Activated naive CD8-positive, alpha-beta T cell treated with anti-CD3 and anti-CD28 coated beads, Interleukin-2, amount 10 ng/mL, durations not matched to agents 7 days and 5 days (primary cell): Measurements from ENCODE around the gene NFIB. TPM values are rescaled to one million over a fixed set of nuclear protein-coding genes. Genes with fewer than 3 reads are reported as not detected.

Source experiments
- ATAC-seq: fragments of 150-1000 bp; cut with Tn5 transposase; one replicate; pipeline ENCODE4 v1.10.0; 2021; ENCODE audit warnings: low read depth, moderate library complexity
- POLR2A ChIA-PET: fragments of 350-600 bp; sonication (Branson Sonifier 250); formaldehyde crosslinking; loops from one replicate; lab custom pipeline; 2021; ENCODE audit warnings: antibody characterized with exemption; lab: Charles Lee
- DNase-seq: peaks from one replicate; pipeline ENCODE4 v3.0.0; 2021
- H3K27ac Mint-ChIP-seq: one replicate; pipeline ENCODE4 v1.8.0; 2022; ENCODE audit warnings: mild to moderate bottlenecking, mixed read lengths
- H3K27me3 Mint-ChIP-seq: one replicate; pipeline ENCODE4 v1.8.0; 2022; ENCODE audit warnings: mild to moderate bottlenecking, moderate library complexity, mixed read lengths
- H3K36me3 Mint-ChIP-seq: one replicate; pipeline ENCODE4 v1.8.0; 2021; ENCODE audit warnings: mild to moderate bottlenecking, mixed read lengths
- H3K4me1 Mint-ChIP-seq: one replicate; pipeline ENCODE4 v1.8.0; 2021; ENCODE audit warnings: mixed read lengths
- H3K4me3 Mint-ChIP-seq: one replicate; pipeline ENCODE4 v1.8.0; 2022; ENCODE audit warnings: mild to moderate bottlenecking, moderate library complexity, mixed read lengths
- H3K9me3 Mint-ChIP-seq: one replicate; pipeline ENCODE4 v1.8.0; 2021; ENCODE audit warnings: mixed read lengths
- total RNA-seq, 2 experiments: library from RNA; stranded (reverse); gene quantifications; one replicate each; pipeline ENCODE4 v1.2.3, GENCODE V29; 2021

Gene NFIB
- total RNA-seq, 2 experiments from 2014 or later = not detected

DNA sequence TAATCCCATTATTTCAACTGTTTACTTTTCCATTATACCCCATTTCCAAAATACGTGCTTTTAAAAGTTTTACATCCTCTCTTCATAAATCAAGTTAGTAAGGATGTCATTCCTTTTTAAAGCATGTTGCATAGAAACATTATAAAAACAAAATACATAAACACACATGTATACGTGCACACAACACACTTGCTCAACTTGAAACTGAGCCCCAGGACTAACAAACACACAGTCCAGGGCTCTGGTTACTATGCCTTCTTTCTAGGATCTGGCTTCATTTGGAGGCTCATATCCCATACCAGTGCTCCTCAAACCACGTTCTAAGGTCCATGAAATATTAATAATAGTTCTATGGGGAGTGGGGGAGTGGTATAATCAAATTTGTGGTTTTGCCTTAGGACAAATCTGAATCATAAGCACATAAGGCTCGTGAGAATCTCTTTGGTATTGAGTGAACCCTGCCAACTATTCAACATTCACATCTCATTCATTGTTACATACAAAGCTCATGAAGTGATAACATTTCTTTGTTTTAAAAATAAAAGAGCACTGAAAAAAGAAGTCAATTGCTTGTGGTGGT is 55.2 kb downstream of the NFIB start:
- Mint-ChIP-seq H3K27ac (no peak overlapping the region), H3K9me3 (no peaks in the 10 kb centered on the region), H3K4me1 (no peaks in the 10 kb centered on the region), H3K4me3 (no peak overlapping the region), H3K27me3 (no peaks in the 10 kb centered on the region), H3K36me3 (no peaks in the 10 kb centered on the region)
- ATAC-seq (no peak), DNase-seq (no peak)
- POLR2A ChIA-PET = no interaction called here

DNA sequence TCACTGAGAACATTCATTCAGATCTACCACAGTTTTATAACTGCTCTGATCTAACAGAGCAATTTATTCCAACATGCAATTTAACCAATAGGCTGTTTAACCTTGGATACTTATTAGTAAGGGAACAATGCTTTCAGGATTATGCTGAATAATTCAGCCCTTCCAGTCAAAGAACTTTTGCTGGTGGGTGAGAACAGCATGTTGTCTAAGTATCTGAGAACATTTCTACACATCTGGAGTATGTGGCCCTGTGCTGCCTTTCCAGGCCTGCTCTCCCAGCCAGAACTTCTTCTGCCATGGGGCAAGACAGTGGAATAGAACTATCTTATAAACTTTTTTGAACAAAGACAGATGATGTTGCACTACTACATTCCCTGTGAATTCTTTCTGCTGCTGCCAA is 55.8 kb downstream of the NFIB start:
- no peak overlapping the region for H3K4me3 Mint-ChIP-seq
- POLR2A ChIA-PET = no interaction called here

DNA sequence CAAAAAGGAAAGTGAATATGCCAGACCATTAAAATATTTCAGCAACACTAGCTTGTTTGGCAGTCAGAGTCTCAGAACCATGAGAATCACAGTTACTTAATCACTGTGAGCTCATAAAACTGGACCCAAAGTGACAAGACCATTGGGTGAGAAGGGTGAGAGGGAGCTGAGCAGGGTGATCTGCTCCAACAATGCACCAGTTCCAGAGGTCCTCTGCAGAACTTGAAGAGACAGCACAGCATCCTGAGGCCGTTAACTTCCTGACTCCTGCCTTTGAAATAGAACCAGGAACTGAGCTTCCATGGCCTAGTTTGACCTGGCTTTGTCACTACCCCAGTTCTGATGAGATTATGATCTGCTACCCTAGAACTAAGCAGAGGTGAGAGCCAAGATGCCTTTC is 57.4 kb downstream of the NFIB start:
- Mint-ChIP-seq H3K36me3 (no peaks in the 10 kb centered on the region), H3K4me3 (no peak overlapping the region), H3K27ac (no peak overlapping the region), H3K4me1 (no peaks in the 10 kb centered on the region), H3K9me3 (no peaks in the 10 kb centered on the region), H3K27me3 (no peaks in the 10 kb centered on the region)
- POLR2A ChIA-PET = no interaction called here
- DNase-seq (no peak), ATAC-seq (no peak)

More for the DNA sequence above, 55.8 kb downstream of the NFIB start:
- ATAC-seq = no peak
- DNase-seq = no peak
- Mint-ChIP-seq H3K36me3 (no peaks in the 10 kb centered on the region), H3K9me3 (no peaks in the 10 kb centered on the region), H3K27ac (no peak overlapping the region), H3K4me1 (no peaks in the 10 kb centered on the region), H3K27me3 (no peaks in the 10 kb centered on the region)

DNA sequence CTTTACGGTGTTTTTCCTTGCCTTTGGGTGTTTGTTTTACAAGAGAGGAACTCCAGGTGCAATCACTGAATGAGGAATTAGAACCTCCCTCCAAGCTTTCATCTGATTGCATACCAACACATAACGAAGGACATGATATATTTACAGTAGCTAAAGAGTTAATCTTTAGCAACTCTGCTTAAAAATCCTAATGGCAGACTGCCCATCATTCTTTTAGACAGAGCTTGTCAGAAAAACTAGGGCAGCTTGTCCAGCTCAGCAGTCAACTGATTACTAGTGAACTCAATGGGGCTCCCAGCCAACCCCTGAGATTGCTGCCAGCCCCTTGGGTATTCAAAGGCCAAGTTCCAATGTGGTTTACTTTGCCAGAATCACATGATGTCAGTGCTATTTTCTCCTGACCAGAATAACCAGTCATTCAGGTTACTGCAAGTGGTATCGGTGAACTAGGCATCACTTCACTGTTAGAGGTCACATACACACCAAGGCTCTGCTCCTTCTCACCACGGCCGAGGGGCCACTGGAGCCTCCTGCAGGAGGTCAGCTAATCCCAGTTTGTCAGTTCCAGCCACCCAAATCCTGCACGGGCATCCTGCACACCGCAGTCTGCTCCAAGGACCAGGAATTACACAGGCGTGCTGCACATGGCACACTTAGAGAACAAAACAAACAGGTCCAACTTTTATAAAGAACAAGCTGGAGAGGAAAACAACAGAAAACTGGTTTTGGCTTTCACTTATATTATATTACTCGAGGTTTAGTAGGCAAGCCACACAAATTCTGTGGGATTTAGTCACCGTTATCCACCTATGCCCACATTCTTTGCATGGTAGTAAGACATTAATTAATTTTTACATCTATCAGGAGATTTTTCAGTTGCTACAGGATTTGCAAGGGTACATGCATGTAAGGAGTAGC is 62.5 kb downstream of the NFIB start:
- no peak for ATAC-seq
- no peaks in the 10 kb centered on the region for H3K4me1 Mint-ChIP-seq
- no peaks in the 10 kb centered on the region for H3K27me3 Mint-ChIP-seq

DNA sequence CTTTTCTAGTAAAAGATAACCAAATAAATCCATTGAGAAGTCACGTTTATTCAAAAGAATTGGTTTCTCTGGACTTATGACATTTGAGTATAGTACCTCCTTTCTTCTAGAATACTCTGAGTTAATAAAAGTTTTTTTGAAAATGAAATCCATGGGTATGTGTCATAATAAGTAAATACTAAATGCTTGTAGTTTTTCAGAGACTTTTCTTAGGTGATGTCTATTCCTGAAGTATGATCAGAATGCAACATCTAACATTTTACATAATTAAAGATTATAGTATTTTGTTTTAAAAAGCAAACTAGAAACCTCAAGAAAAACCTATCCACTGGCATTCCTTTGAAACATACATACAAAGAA is 63.2 kb downstream of the NFIB start:
- POLR2A ChIA-PET = no interaction called here
- H3K36me3 Mint-ChIP-seq = no peaks in the 10 kb centered on the region
- H3K27me3 Mint-ChIP-seq = no peaks in the 10 kb centered on the region
- H3K9me3 Mint-ChIP-seq = no peaks in the 10 kb centered on the region
- no peaks in the 10 kb centered on the region for H3K4me1 Mint-ChIP-seq
- ATAC-seq (no peak), DNase-seq (no peak)
- H3K4me3 Mint-ChIP-seq = no peak overlapping the region
- H3K27ac Mint-ChIP-seq = no peak overlapping the region

More for the DNA sequence above, 62.5 kb downstream of the NFIB start:
- Mint-ChIP-seq H3K27ac (no peak overlapping the region), H3K4me3 (no peak overlapping the region), H3K9me3 (no peaks in the 10 kb centered on the region), H3K36me3 (no peaks in the 10 kb centered on the region)
- POLR2A ChIA-PET = no interaction called here
- DNase-seq = no peak

DNA sequence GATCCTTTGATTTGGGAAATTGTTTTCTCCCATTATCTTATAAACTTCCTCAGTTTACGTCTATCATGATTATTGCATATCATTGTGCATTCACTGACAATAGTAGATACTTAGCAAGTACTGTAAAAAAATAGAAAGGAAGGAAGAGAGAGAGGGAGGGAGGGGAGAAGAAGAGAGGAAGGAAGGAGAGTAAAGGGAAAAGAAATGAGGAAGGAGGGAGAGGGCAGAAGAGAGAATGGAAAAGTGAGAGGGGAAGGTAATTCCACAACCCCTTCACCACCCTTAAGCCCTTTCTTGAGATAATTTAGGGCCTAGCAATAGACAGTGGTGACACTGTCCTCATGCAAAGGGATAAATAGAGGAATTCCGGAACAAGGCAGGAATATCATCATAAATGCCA is 64.4 kb downstream of the NFIB start:
- POLR2A ChIA-PET = no interaction called here
- no peak for DNase-seq
- Mint-ChIP-seq H3K9me3 (no peaks in the 10 kb centered on the region), H3K36me3 (no peaks in the 10 kb centered on the region), H3K27me3 (no peaks in the 10 kb centered on the region), H3K4me3 (no peak overlapping the region), H3K27ac (no peak overlapping the region), H3K4me1 (no peaks in the 10 kb centered on the region)
- no peak for ATAC-seq

DNA sequence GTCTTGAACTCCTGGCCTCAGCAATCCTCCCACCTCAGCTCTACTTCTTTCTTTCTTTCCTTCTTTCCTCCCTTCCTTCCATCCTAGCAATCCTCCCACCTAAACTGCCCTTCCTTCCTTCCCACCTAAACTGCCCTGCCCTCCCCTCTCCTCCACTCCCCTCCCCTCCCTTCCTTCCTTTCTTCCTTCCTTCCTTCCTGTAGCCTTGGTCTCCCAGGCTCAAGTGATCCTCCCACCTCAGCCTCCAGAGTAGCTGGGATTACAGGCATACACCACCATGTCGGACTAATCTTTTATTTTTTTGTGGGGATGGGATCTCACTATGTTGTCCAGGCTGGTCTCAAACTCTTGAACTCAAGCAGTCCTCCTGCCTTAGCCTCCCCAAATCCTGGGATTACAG is 65.8 kb downstream of the NFIB start:
- Mint-ChIP-seq H3K9me3 (no peaks in the 10 kb centered on the region), H3K27me3 (no peaks in the 10 kb centered on the region), H3K27ac (no peak overlapping the region), H3K36me3 (no peaks in the 10 kb centered on the region), H3K4me3 (no peak overlapping the region), H3K4me1 (no peaks in the 10 kb centered on the region)
- POLR2A ChIA-PET = no interaction called here
- ATAC-seq (no peak), DNase-seq (no peak)

DNA sequence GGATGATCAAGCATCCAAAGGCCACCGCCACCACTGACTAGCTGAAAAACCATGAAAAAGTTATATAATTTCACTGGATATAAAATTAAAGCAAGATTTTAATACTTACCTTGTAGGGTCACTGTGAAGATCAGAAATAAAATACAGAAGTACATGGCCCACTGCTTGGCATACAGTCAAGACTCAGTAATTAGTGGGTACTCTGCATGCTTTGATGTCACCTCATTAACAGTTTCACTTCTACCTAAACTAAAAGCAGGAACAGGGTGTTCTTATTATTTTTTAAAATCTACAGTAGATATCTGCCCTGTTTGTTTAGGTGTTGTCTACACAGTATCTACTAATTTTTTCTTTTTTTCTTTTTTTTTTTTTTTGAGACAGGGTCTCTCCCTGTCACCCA is 66.4 kb downstream of the NFIB start:
- ATAC-seq (no peak), DNase-seq (no peak)
- Mint-ChIP-seq H3K27ac (no peak overlapping the region), H3K9me3 (no peaks in the 10 kb centered on the region), H3K36me3 (no peaks in the 10 kb centered on the region), H3K4me3 (no peak overlapping the region), H3K27me3 (peaks cover 2% of the 10 kb centered on the region), H3K4me1 (no peaks in the 10 kb centered on the region)
- POLR2A ChIA-PET = no interaction called here

DNA sequence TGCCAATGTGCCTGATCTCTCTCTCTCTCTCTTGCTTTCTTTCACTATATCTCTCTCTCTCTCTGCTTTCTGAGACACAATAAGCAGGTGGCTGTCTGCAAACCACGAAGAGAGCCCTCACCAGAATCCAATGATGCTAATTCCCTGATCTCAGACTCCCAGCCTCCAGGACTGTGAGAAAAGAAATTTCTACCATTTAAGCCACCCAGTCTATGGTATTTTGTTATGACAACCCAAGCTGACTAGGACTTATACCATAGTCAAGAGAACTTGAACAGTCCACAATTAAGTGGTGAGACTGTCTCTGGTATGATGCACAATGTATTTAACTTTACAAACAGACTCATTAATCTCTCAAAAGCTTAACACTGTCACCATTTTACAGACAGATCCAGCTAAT is 67.0 kb downstream of the NFIB start:
- DNase-seq = no peak
- no peak overlapping the region for H3K27ac Mint-ChIP-seq
- POLR2A ChIA-PET = no interaction called here
- peaks cover 2% of the 10 kb centered on the region for H3K27me3 Mint-ChIP-seq
- H3K9me3 Mint-ChIP-seq = no peaks in the 10 kb centered on the region
- H3K4me3 Mint-ChIP-seq = no peak overlapping the region
- no peaks in the 10 kb centered on the region for H3K4me1 Mint-ChIP-seq
- no peaks in the 10 kb centered on the region for H3K36me3 Mint-ChIP-seq
- ATAC-seq = no peak

DNA sequence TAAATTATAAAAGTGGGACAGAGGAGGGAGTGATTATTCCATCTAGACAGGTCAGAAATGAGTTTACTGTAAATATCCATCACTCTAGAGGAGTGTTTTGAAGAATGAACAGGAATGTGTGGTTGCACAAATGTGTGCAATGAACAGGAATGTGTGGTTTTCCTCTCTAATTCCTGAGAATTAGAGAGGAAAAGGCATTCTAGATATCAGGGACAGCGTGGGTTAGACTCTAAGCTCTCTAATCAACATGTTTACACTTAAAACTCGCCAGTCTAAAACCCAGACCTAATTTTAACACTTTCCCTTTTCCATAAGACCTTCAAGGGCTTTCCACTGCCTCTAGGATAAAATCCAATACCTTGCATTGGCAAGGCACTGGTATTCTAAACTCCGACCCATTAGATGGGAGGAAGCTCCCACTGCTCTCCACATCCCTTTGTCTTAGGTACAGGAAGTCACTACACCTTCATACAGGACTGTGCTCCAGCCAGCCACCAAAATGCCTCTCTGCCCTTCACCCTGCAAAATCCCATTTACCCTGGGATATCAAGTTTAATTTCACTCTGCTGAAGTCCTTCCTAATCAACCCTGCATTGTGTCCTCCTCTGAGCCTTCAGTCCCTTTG is 67.9 kb downstream of the NFIB start:
- DNase-seq (no peak), ATAC-seq (no peak)
- Mint-ChIP-seq H3K9me3 (no peaks in the 10 kb centered on the region), H3K27ac (no peak overlapping the region), H3K27me3 (peaks cover 2% of the 10 kb centered on the region), H3K36me3 (no peaks in the 10 kb centered on the region), H3K4me3 (no peak overlapping the region), H3K4me1 (no peaks in the 10 kb centered on the region)
- POLR2A ChIA-PET = no interaction called here

DNA sequence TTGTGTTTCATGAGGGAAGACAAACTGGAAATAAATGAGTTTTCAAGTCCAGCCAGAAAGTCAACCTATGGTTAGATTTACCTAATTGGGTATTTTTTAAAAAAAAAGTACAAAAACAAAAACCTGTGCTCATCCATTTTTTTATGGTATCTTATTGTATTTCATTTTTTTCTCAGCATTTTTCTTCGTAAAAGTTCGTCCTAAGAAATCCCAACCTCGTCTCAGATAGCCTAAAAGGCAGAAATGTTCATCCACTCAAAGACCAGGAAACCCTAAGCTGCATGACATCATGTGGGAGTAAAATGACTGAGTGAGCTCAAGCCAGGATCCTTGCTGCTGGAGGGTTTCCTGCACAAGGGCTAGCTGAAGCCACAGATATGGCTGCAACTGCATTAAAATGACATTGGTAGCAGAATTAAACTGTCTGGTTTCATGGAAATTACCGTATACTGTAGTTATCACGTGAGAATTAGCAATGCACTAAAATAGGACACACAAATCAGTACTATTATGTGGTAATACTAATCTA is 70.4 kb downstream of the NFIB start:
- no peak overlapping the region for H3K4me3 Mint-ChIP-seq
- H3K27me3 Mint-ChIP-seq = peaks cover 2% of the 10 kb centered on the region
- POLR2A ChIA-PET = no interaction called here
- H3K9me3 Mint-ChIP-seq = no peaks in the 10 kb centered on the region
- DNase-seq (no peak), ATAC-seq (no peak)
- no peaks in the 10 kb centered on the region for H3K36me3 Mint-ChIP-seq
- no peak overlapping the region for H3K27ac Mint-ChIP-seq
- no peaks in the 10 kb centered on the region for H3K4me1 Mint-ChIP-seq

DNA sequence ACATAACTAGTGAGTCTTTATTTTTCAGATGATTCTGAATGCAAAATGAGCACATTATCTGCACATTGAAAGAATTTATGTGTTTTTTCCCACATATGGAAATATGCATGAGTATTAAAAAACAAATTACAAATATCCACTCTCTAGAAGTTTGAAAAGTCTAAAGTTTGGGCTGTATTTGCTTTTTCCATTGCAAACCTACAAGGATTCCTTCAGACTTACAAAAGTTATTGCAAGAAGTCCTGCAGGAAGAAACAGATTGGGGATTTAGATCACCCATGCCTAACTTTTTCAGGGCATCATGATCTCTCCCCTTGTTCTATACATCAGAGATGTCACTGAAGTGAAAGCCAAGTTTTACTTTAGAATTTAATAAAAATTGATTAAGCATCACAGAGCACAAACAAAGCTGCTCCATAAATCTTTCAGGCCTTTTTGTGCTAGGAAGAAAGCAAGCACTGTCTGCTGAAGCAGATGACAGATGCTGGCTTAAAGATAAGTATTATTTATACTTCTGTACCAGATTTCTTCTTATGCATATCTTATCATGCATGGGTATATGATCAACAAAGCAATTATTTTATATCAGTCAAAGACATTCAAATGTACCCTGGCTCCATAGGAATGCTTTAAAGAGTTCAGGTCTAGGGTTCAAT is 71.7 kb downstream of the NFIB start:
- no peak overlapping the region for H3K27ac Mint-ChIP-seq
- no peaks in the 10 kb centered on the region for H3K9me3 Mint-ChIP-seq
- no peak overlapping the region for H3K4me3 Mint-ChIP-seq
- H3K36me3 Mint-ChIP-seq = no peaks in the 10 kb centered on the region
- POLR2A ChIA-PET = no interaction called here
- H3K4me1 Mint-ChIP-seq = no peaks in the 10 kb centered on the region
- ATAC-seq (no peak), DNase-seq (no peak)
- peaks cover 2% of the 10 kb centered on the region for H3K27me3 Mint-ChIP-seq

DNA sequence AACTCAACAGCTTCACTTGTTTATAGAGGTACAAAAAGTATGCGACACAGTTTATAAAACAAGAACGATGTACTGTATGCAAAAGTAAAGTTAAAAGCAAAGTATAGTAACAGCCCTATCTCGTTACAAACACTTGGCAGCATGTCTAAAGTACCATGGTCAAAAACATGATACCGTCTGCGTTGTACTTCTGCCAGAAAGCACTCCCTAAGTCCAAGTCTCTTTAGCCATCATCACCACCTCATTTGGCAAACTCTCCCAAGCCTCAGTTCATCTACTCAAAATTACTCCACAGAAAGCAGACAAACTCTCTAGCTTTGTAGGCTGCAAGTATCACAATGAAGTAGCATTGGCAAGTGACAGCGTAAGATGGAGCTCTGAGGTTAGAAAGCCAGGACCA is 73.4 kb downstream of the NFIB start:
- no peak for DNase-seq
- Mint-ChIP-seq H3K36me3 (no peaks in the 10 kb centered on the region), H3K27ac (no peak overlapping the region), H3K4me1 (no peaks in the 10 kb centered on the region), H3K4me3 (no peak overlapping the region), H3K27me3 (peaks cover 2% of the 10 kb centered on the region), H3K9me3 (no peaks in the 10 kb centered on the region)
- no peak for ATAC-seq
- POLR2A ChIA-PET = no interaction called here
